ENCODE measurements around the gene CD300C.

DNA sequence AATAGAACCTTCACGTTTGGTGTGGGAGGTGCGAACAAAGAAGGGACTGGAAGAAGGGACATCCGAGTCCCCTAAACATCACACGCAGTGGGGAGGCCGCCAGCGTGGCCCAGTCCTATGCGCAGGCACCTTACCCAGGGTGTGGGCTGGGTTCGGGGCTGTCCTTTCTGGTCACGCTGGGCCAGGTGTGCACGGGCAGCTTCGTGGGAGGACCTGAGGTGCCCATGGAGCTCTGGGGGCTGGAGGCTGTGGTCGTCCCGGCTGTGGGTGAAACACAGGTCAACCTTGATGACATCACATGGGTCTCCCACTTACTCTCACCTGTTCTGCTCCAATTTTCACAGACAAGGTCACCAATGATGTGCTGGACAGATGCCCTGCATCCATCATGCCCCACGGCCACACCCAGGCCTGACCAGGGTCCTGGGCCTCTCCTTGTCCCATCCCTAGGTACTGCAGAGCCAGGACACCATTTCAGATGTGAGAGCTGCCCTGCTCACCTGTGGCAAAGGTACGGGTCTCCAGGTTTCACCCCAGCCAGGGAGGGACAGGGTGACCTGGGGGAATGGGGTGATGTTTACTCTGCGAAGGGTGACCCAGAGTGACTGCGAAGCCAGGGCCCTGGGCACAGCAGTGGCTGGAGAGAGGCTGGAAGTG, 3.1 kb downstream of the CD300C start:
- TF ChIP-seq, protein P1, sequence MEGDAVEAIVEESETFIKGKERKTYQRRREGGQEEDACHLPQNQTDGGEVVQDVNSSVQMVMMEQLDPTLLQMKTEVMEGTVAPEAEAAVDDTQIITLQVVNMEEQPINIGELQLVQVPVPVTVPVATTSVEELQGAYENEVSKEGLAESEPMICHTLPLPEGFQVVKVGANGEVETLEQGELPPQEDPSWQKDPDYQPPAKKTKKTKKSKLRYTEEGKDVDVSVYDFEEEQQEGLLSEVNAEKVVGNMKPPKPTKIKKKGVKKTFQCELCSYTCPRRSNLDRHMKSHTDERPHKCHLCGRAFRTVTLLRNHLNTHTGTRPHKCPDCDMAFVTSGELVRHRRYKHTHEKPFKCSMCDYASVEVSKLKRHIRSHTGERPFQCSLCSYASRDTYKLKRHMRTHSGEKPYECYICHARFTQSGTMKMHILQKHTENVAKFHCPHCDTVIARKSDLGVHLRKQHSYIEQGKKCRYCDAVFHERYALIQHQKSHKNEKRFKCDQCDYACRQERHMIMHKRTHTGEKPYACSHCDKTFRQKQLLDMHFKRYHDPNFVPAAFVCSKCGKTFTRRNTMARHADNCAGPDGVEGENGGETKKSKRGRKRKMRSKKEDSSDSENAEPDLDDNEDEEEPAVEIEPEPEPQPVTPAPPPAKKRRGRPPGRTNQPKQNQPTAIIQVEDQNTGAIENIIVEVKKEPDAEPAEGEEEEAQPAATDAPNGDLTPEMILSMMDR (IDR thresholded peaks at IDR 0.05): no peak
- TF ChIP-seq NR2C2 (CRISPR knock-in tag; IDR thresholded peaks at IDR 0.05) (no peak), SP1 (CRISPR knock-in tag; conservative IDR thresholded peaks at IDR 0.05) (no peak)

Measured in WTC11 (cell line).